ENCODE data around the gene MLH1. TPM values are rescaled to one million over a fixed set of nuclear protein-coding genes. Genes with fewer than 3 reads are reported as not detected.

The MLH1 gene
- total and polyA plus RNA-seq, 10 of the 15 experiments (the other 5 are each of a cell fraction or from before 2014, with no cell fraction given) = 58.6 to 109 (median 81.4) TPM

DNA sequence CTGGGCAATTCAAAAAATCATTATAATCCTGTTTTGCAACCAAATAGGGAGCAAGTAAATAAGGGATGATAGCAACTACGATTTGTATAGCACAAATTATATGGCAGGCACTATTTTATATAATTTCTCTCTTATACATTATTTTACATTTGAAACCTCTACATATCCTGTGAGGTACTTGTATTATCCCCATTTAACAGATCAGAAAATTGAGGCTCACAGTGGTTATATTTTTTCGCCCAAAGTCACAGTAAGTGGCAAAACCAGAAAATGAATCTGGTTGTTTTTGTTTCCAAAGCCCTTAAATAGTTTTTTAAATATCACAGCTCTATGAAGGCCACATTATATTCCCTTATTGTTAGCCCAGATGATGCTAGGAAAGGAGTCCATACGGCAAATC is 74.3 kb downstream of the MLH1 start:
- no peak for FAIRE-seq
- in situ Hi-C loops (cut with MboI) = no loop called here
- no peaks in the 10 kb centered on the region for H3K79me2 ChIP-seq (ENCODE audit: control insufficient read depth, insufficient read depth, low read length)
- H3K27ac ChIP-seq (ENCODE audit: control insufficient read depth, insufficient read depth) = no peak overlapping the region
- H3K9me3 ChIP-seq (replicated peaks; ENCODE audit: control insufficient read depth, insufficient read depth, low read length) = no peaks in the 10 kb centered on the region
- no peaks in the 10 kb centered on the region for H3K27me3 ChIP-seq (replicated peaks in 1 of 2; ENCODE audit: control insufficient read depth in 2 of 2, insufficient read depth in 2 of 2, low read length in 1 of 2)
- no peak overlapping the region for H3K4me2 ChIP-seq (ENCODE audit: control insufficient read depth, insufficient read depth)
- TF ChIP-seq ZNF274 (IDR thresholded peaks at IDR 0.05; ENCODE audit: insufficient read depth, insufficient read length) (no peak), HDAC6 (IDR thresholded peaks at IDR 0.05; ENCODE audit: unreplicated experiment) (no peak), CHD2 (IDR thresholded peaks at IDR 0.05; ENCODE audit: borderline replicate concordance, low read depth, low read length) (no peak), ZNF622 (IDR thresholded peaks at IDR 0.05) (no peak), ZSCAN29 (IDR thresholded peaks at IDR 0.05) (no peak), ZNF384 (IDR thresholded peaks at IDR 0.05; ENCODE audit: borderline replicate concordance, low read depth, low read length) (no peak), BRCA1 (IDR thresholded peaks at IDR 0.05; ENCODE audit: low read depth, low read length) (no peak), RCOR1 (conservative IDR thresholded peaks at IDR 0.05; ENCODE audit: low read depth, low read length) (no peak), RAD21 (IDR thresholded peaks at IDR 0.05; ENCODE audit: insufficient read depth, low read depth, low read length) (no peak), WRNIP1 (IDR thresholded peaks at IDR 0.05; ENCODE audit: borderline replicate concordance, low read depth, low read length) (no peak), PML (IDR thresholded peaks at IDR 0.05; ENCODE audit: low read length) (no peak), RELA (IDR thresholded peaks at IDR 0.05; ENCODE audit: borderline replicate concordance, partially characterized antibody) (no peak), SP1 (IDR thresholded peaks at IDR 0.05; ENCODE audit: low read depth, low read length) (no peak), HCFC1 (IDR thresholded peaks at IDR 0.05; ENCODE audit: low read length) (no peak), NFIC (IDR thresholded peaks at IDR 0.05; ENCODE audit: low read depth, low read length) (no peak)
- TF ChIP-seq, protein P1, sequence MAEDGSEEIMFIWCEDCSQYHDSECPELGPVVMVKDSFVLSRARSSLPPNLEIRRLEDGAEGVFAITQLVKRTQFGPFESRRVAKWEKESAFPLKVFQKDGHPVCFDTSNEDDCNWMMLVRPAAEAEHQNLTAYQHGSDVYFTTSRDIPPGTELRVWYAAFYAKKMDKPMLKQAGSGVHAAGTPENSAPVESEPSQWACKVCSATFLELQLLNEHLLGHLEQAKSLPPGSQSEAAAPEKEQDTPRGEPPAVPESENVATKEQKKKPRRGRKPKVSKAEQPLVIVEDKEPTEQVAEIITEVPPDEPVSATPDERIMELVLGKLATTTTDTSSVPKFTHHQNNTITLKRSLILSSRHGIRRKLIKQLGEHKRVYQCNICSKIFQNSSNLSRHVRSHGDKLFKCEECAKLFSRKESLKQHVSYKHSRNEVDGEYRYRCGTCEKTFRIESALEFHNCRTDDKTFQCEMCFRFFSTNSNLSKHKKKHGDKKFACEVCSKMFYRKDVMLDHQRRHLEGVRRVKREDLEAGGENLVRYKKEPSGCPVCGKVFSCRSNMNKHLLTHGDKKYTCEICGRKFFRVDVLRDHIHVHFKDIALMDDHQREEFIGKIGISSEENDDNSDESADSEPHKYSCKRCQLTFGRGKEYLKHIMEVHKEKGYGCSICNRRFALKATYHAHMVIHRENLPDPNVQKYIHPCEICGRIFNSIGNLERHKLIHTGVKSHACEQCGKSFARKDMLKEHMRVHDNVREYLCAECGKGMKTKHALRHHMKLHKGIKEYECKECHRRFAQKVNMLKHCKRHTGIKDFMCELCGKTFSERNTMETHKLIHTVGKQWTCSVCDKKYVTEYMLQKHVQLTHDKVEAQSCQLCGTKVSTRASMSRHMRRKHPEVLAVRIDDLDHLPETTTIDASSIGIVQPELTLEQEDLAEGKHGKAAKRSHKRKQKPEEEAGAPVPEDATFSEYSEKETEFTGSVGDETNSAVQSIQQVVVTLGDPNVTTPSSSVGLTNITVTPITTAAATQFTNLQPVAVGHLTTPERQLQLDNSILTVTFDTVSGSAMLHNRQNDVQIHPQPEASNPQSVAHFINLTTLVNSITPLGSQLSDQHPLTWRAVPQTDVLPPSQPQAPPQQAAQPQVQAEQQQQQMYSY (CRISPR knock-in tag; IDR thresholded peaks at IDR 0.05) = no peak
- TF ChIP-seq, protein P2, sequence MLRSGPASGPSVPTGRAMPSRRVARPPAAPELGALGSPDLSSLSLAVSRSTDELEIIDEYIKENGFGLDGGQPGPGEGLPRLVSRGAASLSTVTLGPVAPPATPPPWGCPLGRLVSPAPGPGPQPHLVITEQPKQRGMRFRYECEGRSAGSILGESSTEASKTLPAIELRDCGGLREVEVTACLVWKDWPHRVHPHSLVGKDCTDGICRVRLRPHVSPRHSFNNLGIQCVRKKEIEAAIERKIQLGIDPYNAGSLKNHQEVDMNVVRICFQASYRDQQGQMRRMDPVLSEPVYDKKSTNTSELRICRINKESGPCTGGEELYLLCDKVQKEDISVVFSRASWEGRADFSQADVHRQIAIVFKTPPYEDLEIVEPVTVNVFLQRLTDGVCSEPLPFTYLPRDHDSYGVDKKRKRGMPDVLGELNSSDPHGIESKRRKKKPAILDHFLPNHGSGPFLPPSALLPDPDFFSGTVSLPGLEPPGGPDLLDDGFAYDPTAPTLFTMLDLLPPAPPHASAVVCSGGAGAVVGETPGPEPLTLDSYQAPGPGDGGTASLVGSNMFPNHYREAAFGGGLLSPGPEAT (IDR thresholded peaks at IDR 0.05; ENCODE audit: low read depth) = no peak
- TF ChIP-seq, protein P3, sequence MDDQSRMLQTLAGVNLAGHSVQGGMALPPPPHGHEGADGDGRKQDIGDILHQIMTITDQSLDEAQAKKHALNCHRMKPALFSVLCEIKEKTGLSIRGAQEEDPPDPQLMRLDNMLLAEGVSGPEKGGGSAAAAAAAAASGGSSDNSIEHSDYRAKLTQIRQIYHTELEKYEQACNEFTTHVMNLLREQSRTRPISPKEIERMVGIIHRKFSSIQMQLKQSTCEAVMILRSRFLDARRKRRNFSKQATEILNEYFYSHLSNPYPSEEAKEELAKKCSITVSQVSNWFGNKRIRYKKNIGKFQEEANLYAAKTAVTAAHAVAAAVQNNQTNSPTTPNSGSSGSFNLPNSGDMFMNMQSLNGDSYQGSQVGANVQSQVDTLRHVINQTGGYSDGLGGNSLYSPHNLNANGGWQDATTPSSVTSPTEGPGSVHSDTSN (IDR thresholded peaks at IDR 0.05; ENCODE audit: insufficient replicate concordance, low read depth, low read length) = no peak
- no peak overlapping the region for H2AFZ ChIP-seq (ENCODE audit: control insufficient read depth, low read depth, low read length)
- H3K4me1 ChIP-seq (ENCODE audit: control insufficient read depth, insufficient read depth, low read length) = no peaks in the 10 kb centered on the region
- H3K4me3 ChIP-seq = no peak overlapping the region
- no peak overlapping the region for H3K9ac ChIP-seq (ENCODE audit: control insufficient read depth, insufficient read depth, low read length)
- no peak for ATAC-seq
- H3K36me3 ChIP-seq (ENCODE audit: control insufficient read depth in 2 of 2, insufficient read depth in 2 of 2, low read length in 1 of 2) = peaks cover 0 to 7% of the 10 kb centered on the region in 2 experiments; a peak in 3 of 4 replicates
- ChIA-PET SMC1A (ENCODE audit: uncharacterized antibody, unreplicated experiment) (no interaction called here), POLR2A (no interaction called here), CTCF (no interaction called here), RAD21 (ENCODE audit: unreplicated experiment) (no interaction called here)
- DNase-seq (ENCODE audit: low read depth, low spot score) = no peak
- BruUV-seq (replicated peaks) = no TSS peak
- WGBS (ENCODE audit: insufficient coverage, insufficient replicate concordance, low lambda C conversion rate, missing lambda C conversion rate) = 97% methylated on average over 3 of the region's 3 CpGs
- H4K20me1 ChIP-seq (ENCODE audit: control insufficient read depth, insufficient read depth) = no peaks in the 10 kb centered on the region
- intact Hi-C loops (cut with micrococcal nuclease; ENCODE audit: unreplicated experiment) = loop anchor here (5.0 kb wide), 1 partner anchor 145 kb away; no protein-coding TSS in a partner anchor

Measured in GM12878 (cell line).